HT-29 (cell line): ENCODE data around the gene GP2. TPM values are rescaled to one million over a fixed set of nuclear protein-coding genes. Genes with fewer than 3 reads are reported as not detected.

Experiments used
- DNase-seq: peaks from one replicate; pipeline ENCODE4 v3.0.0-alpha.2; 2015; ENCODE audit warnings: low spot score
- total RNA-seq: library from RNA; depleted of rRNA; stranded (reverse); fragments of >200 nt; shearing (Covaris generic); gene quantifications from 2 replicates; pipeline ENCODE4 v1.2.3, GENCODE V29; 2014; rRNA removed

GP2 gene
- not detected in 2 replicates for total RNA-seq

GRCh38 chr16:20327444-20328041 is at the start of gene GP2:
Gene GP2 (minus strand): TSS chr16:20327513. CDS start chr16:20326431, 1,082 bp downstream.
- DNase-seq: peak; percentile 1

GRCh38 chr16:20372701-20373100 is 45.4 kb upstream of the GP2 start:
- no peak for DNase-seq

GRCh38 chr16:20369452-20370054 is 42.2 kb upstream of the GP2 start:
- no peak for DNase-seq

- no peak for DNase-seq
Measured at GRCh38 chr16:20364051-20364450, 36.7 kb upstream of the GP2 start.

- no peak for DNase-seq
Measured at GRCh38 chr16:20363191-20363590, 35.9 kb upstream of the GP2 start.

GRCh38 chr16:20359997-20360396 is 32.7 kb upstream of the GP2 start:
- DNase-seq: no peak

- DNase-seq: no peak
Measured at GRCh38 chr16:20355114-20355782, 27.9 kb upstream of the GP2 start.

- DNase-seq: no peak
Measured at GRCh38 chr16:20353379-20353778, 26.1 kb upstream of the GP2 start.

- DNase-seq: no peak
Measured at GRCh38 chr16:20352615-20353014, 25.3 kb upstream of the GP2 start, which contains the start of gene UMOD. Gene UMOD (minus strand): TSS chr16:20352715. CDS start chr16:20350737, 1,978 bp downstream.

GRCh38 chr16:20349615-20350014 is 22.3 kb upstream of the GP2 start:
- DNase-seq: no peak

- no peak for DNase-seq
Measured at GRCh38 chr16:20348365-20349185, 21.3 kb upstream of the GP2 start.

- DNase-seq: no peak
Measured at GRCh38 chr16:20347666-20348364, 20.5 kb upstream of the GP2 start.

- DNase-seq: no peak
Measured at GRCh38 chr16:20344611-20345010, 17.3 kb upstream of the GP2 start.

- DNase-seq: no peak
Measured at GRCh38 chr16:20339744-20340143, 12.4 kb upstream of the GP2 start.

GRCh38 chr16:20336955-20337354 is 9.6 kb upstream of the GP2 start:
- no peak for DNase-seq

- DNase-seq: no peak
Measured at GRCh38 chr16:20334396-20334795, 7.1 kb upstream of the GP2 start.

GRCh38 chr16:20333120-20333519 is 5.8 kb upstream of the GP2 start:
- DNase-seq: no peak

GRCh38 chr16:20332411-20332810 is 5.1 kb upstream of the GP2 start:
- no peak for DNase-seq

- no peak for DNase-seq
Measured at GRCh38 chr16:20331635-20332034, 4.3 kb upstream of the GP2 start.

- DNase-seq: no peak
Measured at GRCh38 chr16:20329392-20330138, 2.3 kb upstream of the GP2 start.

- DNase-seq: no peak
Measured at GRCh38 chr16:20326321-20326720, 992 bp downstream of the GP2 start.
